Left colon (tissue), 2 donors: ENCODE measurements around the gene GPR37. TPM values are rescaled to one million over a fixed set of nuclear protein-coding genes. Genes with fewer than 3 reads are reported as not detected.

ENCODE experiments used
- ATAC-seq: fragments of 200-7000 bp; cut with Tn5 transposase; one replicate; pipeline ENCODE4 v1.9.1; 2020; ENCODE audit warnings: mild to moderate bottlenecking, moderate library complexity
- DNase-seq, 2 donors: peaks; one replicate each; pipeline ENCODE4 v3.0.0-alpha.2; 2020
- intact Hi-C, 2 donors: fragments of 100-400 bp; cut with DNase I in 1 of 2; cut with micrococcal nuclease in 1 of 2; formaldehyde crosslinking; loops; one replicate each; pipeline versions ENCODE4 v1.11.2 to v1.14.0; 2022; cut with DNase I, micrococcal nuclease
- long read RNA-seq: library from polyadenylated mRNA; unstranded; transcript quantifications from one replicate; pipeline ENCODE4 v2.0.0, GENCODE V29; 2021
- total RNA-seq, 2 donors: library from RNA; stranded (reverse); fragmentation: NEBNext Ultra II Directional; extraction: Animal tissue kit (Norgen Biotek cat#: 25700); gene quantifications; one replicate each; pipeline ENCODE4 v1.2.1, GENCODE V29; 2021
- donor health status: DM: no; HTN: no; CAD: no.
- donor health status: DM: yes; HTN: yes; CAD: no.

The GPR37 gene
- under 1 TPM; 0.61 to 0.95 TPM for total RNA-seq
- long read RNA-seq, partial matches to known transcripts: 0 of 1 reads
- long read RNA-seq, other reads (novel, unspliced or antisense): 0 of 1 reads

DNA sequence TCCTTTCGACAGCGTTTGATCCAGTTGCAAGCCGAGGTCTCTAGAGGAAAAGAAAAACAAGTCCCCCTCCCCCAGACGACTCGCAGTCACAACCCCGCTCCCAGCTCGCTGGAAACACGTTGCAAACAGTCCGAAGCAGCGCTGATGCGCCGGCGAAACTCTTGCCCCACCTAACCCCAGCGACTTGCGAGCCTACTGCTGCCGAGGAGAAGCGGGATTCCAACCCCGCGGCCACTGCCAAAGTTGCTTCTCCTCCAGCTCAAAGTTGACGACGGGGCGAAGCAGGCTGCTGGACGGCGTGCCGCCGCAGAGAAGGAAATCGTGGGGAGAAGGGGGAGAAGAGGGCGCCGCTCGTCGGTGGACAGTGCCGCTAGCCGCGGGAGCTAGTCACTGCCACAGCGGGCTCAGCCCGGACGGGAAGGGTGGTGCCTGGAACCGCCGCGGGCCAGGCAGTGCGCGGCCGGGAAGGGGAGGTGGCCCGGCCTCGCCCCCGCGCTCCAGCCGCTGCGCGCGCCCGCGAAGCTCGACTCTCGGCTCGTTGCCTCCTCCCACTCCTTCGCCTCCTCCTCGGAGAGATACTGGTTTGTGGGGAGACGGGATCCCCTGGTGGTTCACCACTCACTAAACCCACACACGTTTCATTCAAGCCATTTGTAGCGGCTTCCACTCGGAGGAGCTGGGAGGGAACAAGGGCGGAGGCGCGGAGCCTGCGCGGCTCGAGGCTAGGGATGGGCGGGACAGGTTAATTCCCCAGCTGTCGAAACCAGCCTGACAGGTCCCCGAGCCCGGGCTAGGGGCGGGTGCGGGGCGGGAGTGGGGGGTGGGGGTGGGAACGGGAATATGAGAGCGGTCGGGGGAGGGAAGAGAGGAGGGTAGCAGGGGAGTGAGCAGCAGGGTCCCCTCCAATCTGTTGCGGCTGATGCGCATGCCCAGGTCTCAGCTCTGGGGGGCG is at the start of gene GPR37:
Gene GPR37, minus strand, starts transcription at position 392 of the 952 bp plus-strand sequence. CDS start 816 bp downstream, outside the sequence.
- peak; percentile 53 to 68 for DNase-seq
- peak; percentile 93 for ATAC-seq
- intact Hi-C loops: no loop called here

DNA sequence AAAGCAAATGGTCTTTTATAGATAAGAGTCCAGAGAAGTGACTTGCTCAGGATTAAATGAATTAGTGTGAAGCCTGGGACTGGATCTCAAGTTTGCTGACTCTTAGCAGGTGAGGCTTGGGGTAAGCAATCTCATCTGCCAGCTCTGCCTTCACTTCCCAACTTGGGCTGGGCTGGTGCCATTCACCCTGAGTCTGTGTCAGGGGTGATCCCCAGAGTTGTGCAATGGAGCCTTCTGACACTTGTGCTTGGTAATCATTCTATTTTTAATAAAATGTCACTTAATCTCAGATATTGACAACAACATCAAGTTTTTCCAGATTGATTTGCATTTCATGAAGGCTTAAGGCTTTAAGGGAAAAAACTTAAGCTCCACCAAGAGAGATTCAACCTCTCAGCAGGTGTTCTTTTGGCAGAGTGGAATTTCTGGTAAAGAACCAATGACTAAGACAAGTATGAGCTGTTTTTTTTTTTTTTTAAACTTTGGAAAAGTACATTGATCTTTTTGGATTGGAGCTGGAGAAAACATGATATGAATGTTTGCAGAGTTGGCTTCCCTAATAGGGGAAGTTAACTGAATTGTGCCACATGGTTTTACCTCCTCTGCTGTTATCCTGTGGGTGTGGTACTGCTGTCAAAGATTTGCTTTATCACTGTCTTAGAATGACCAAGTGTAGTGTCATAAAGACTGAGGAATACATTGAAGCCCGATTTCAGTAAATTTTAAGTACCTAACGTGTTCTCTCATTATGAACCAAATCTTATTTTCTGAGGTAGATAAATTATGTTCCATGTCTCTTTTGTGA is 48.6 kb upstream of the GPR37 start:
- ATAC-seq (peak; percentile 36), DNase-seq (no peak)
- intact Hi-C loops: no loop called here

DNA sequence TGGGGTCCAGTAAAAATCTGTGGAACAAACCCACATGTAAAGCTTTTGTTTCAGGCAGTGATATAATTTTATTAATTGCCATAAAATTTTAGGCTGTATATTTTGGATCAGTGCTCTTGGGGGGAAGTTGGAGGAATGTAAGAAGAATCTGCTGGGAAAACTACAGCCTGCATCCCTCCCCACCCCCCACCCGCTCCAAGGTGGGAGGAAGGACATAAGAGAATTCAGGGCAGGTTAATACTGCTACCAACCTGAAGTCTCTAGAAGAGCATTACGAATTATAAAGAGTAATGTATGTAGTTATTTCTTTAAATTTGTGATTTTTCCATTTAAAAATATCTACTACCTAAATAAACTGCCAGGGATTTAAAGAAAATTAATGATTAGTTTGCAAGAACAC is 47.2 kb upstream of the GPR37 start:
- intact Hi-C loops: no loop called here
- DNase-seq (no peak), ATAC-seq (no peak)

DNA sequence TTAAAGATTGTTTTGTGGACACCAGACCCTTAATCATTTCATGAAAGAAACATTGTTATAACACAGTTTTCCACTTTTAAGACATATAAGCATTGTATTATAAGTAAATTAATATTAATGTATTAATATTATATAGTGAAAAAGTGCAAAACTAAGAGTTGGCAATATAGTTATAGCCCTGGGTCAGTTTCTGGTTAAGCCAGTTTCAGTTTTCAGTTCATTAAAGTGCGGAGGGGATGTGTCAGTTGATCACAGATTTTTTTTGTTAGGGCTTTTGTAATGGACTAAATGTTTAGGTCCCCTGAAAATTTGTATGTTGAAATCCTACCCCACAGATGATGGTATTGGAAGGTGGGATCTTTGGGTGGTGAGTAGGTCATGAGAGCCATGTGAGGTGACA is 45.7 kb upstream of the GPR37 start:
- no peak for ATAC-seq
- intact Hi-C loops: no loop called here
- DNase-seq: no peak

- ATAC-seq: no peak
- DNase-seq: no peak
- intact Hi-C loops: no loop called here
Observed at GRCh38 chr7:124810605-124811004, 45.0 kb upstream of the GPR37 start.

DNA sequence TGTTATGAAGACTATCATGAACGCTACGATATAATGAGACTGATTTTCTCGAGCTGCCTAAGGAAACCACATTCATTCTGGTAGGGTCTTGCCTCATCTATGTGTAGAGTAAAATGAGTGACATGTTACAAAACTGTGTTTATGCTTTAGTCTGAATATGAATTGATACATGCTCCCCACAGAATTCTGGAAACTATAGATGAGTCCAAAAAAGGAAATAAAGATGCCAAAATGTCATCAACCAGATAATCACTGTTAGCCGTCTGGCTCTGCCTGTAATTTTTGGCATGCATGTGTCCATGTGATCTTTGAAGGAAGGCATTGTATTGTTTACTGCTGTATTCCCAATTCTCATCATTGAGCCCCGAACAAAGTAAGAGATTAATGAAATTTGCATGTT is 42.6 kb upstream of the GPR37 start:
- no peak for ATAC-seq
- no peak for DNase-seq

DNA sequence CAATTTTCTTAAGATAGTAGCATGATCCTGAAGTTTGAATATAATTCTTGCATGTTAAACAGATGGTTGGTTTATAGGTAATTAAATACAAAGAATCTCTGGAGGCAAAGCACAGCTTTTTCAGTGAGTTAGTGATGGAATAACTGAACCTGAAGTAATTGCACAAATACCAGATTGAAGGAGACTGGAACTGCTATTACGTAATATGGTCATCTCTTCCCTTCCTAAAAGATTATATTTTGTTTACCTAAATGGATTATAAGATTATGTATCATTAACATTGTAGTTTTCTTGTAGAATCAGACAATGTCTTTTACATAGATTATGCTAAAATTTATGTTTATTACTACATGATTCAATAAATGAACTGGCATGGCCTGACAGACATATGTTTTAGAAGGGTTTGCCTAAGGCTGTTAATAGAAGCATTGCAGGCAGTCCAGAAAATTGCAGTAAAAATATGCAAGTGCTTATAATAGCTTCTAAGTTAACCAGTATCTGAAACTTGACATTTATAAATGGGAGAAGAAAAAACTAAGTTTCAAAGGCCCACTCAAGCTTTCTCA is 35.8 kb upstream of the GPR37 start:
- DNase-seq (no peak), ATAC-seq (no peak)
- intact Hi-C loops: no loop called here

More for the DNA sequence above, 42.6 kb upstream of the GPR37 start:
- intact Hi-C loops: no loop called here

GRCh38 chr7:124800386-124800785 is 34.8 kb upstream of the GPR37 start:
- intact Hi-C loops: no loop called here
- DNase-seq: no peak
- ATAC-seq: no peak

GRCh38 chr7:124799448-124799847 is 33.9 kb upstream of the GPR37 start:
- no peak for DNase-seq

DNA sequence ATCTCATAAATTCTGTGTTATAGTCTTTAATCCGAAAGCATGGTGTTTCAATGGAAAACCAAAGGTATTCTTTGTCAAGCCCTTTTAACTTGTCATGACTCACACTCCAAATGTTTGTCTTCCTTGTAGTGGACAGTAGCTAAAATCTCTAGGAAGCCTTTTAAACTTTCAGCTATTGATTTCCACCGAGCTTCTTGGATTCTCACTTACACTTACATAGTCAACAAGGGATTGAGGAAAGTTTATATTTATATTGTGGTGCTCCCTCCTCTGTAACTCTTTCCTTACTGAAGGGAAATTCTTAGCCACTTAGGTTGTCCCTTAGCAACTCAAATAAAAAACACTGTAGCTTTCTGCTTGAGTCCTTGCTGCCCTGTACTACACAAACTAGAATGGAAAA is 31.2 kb upstream of the GPR37 start:
- intact Hi-C loops: no loop called here
- ATAC-seq (no peak), DNase-seq (no peak)

More at GRCh38 chr7:124799448-124799847, 33.9 kb upstream of the GPR37 start:
- no peak for ATAC-seq
- intact Hi-C loops: no loop called here

- intact Hi-C loops: no loop called here
- ATAC-seq (no peak), DNase-seq (no peak)
Observed at GRCh38 chr7:124792696-124793095, 27.1 kb upstream of the GPR37 start.

DNA sequence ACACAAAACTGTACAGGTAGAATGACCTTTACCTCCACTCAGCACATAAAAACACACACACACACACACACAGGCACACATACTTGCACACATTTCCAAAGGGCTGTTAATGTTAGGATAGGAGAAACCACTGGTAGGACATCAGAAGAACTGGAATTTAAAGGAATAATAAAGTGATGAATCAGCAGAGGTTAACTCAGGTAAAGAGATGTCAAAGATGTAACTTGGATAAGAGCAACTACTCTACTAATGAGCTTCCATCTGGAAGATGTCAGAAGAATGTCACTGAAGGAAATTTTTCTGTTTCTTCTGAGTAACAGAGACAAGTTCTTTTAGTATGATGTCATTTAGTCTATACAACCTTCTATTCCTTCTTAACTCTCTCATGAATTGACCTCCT is 26.4 kb upstream of the GPR37 start:
- ATAC-seq (no peak), DNase-seq (no peak)
- intact Hi-C loops: no loop called here

- intact Hi-C loops: no loop called here
- DNase-seq (no peak), ATAC-seq (no peak)
Observed at GRCh38 chr7:124791426-124791825, 25.8 kb upstream of the GPR37 start.

DNA sequence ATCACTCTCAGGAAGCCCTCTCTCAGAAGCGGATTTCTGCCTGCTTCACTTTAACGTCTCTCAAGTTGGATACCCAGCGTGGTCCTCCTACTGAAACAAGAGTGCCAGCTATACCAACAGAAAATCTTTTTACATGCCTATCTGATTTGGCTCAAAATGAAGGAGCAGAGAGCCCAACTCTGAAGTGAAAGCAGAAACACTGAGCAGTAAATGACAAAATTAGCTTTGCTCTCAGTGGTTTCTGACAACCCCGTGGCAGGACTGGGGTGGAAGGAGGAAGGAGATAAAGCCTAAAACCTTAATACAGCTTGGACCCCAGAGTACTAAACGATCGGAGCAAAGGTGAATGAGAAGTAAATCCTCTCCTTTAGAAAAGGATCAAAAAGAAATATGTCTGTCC is 25.1 kb upstream of the GPR37 start:
- intact Hi-C loops: no loop called here
- no peak for DNase-seq
- ATAC-seq: no peak

DNA sequence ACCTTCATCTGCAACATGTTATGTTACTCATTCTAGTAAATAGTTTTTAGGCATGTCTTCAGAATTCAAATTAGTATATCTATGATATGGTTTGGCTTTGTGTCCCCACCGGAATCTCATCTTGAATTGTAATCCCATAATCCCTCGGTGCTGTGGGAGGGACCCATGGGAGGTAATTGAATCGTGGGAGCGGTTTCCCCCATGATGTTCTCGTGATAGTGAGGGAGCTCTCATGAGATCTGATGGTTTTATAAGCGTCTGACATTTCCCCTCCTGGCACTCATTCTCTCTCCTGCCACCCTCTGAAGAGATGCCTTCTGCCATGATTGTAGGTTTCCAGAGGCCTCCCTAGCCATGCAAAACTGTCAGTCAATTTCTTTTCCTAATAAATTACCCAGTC is 20.4 kb upstream of the GPR37 start:
- intact Hi-C loops: loop anchor here in 1 of 2 donors (5.0 kb wide), 1 partner anchor 629 kb away; no protein-coding TSS in a partner anchor
- DNase-seq (no peak), ATAC-seq (no peak)

DNA sequence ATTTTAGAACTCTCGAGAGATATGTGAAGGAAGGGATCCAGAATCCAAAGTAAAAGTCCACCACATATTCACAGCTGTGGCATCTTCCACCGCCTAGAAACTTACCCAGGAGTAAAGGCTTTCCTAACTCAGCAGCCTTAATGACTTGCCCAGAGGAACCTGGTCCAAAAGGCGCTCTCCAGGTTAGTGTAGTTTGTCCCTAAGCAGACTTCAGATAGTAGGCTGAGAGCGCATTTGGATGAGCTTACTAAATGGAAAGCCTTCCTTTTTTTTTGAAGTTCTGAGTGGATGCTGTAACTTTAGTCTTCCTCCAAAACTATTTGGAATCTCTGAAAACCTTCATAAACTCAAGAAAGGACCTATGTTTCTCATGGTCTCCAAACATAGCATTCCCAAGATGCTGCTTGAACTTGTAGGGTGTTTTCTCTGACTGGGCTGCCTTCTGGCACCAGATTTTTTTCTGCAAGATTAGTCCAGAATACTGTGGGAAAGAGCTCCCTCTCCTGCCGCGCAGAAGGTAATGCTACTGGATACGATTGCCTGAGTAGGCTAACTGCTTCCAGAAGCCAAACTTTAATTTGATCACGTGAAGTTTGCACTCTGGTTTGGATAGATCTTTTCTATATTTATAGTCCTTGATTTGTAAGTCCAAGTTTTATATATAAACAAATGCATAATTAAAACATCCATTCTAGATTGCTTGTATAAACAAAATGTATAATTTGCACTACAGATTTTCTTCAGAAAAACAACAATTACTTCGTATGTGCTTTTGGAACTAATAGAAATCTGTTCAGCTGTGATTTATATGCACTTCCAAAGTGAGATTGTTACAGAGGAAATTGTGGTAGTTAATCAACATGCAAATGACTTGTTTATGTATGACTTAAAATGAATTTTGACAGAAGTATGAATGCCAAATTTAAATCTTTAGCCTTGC is 19.6 kb upstream of the GPR37 start:
- DNase-seq: peak in 1 of 2 donors; percentile 29
- peak; percentile 86 for ATAC-seq

GRCh38 chr7:124783271-124783670 is 17.7 kb upstream of the GPR37 start:
- intact Hi-C loops: no loop called here
- no peak for ATAC-seq
- DNase-seq: no peak

More for the DNA sequence above, 19.6 kb upstream of the GPR37 start:
- intact Hi-C loops: loop anchor here in 1 of 2 donors (5.0 kb wide), 1 partner anchor 628 kb away; no protein-coding TSS in a partner anchor
